MM.1S (cell line): ENCODE results near the gene CPT1A.

Experiments
- DNase-seq: peaks from one replicate; pipeline ENCODE4 v3.0.0-alpha.2; 2015
- H2AFZ ChIP-seq: fragments of 300-600 bp; sonication (generic); 2 replicates; pipeline ENCODE4 v1.6.0; 2016; ENCODE audit warnings: antibody characterized with exemption, low read length
- H3F3A ChIP-seq: fragments of 300-600 bp; sonication (generic); 2 replicates; pipeline ENCODE4 v1.6.1; 2016; ENCODE audit warnings: mild to moderate bottlenecking, antibody characterized with exemption, low read length, moderate library complexity, mixed read lengths; ENCODE audit not compliant: insufficient read depth
- H3K27ac ChIP-seq: fragments of 300-600 bp; sonication (generic); 2 replicates; pipeline ENCODE4 v1.5.1; 2016; ENCODE audit warnings: mild to moderate bottlenecking, low read length
- H3K27me3 ChIP-seq: fragments of 300-600 bp; sonication (generic); replicated peaks from 2 replicates; pipeline ENCODE4 v1.6.0; 2016; ENCODE audit warnings: low read length; ENCODE audit not compliant: insufficient read depth
- H3K36me3 ChIP-seq: fragments of 300-600 bp; sonication (generic); replicated peaks from 2 replicates; pipeline ENCODE4 v1.6.1; 2016; ENCODE audit warnings: mild to moderate bottlenecking, low read length, mixed read lengths; ENCODE audit not compliant: insufficient read depth
- H3K4me1 ChIP-seq: fragments of 300-600 bp; sonication (generic); 2 replicates; pipeline ENCODE4 v1.6.1; 2016; ENCODE audit warnings: low read length, mixed read lengths
- H3K4me2 ChIP-seq: fragments of 300-600 bp; sonication (generic); 2 replicates; pipeline ENCODE4 v1.6.0; 2016; ENCODE audit warnings: low read depth, low read length
- H3K4me3 ChIP-seq: fragments of 300-600 bp; sonication (generic); 2 replicates; pipeline ENCODE4 v1.5.1; 2016; ENCODE audit warnings: low read length, mixed read lengths
- H3K79me2 ChIP-seq: fragments of 300-600 bp; sonication (generic); 2 replicates; pipeline ENCODE4 v1.6.1; 2016; ENCODE audit warnings: mixed run types, low read length, mixed read lengths
- H3K9ac ChIP-seq: fragments of 300-600 bp; sonication (generic); 2 replicates; pipeline ENCODE4 v1.6.1; 2016; ENCODE audit warnings: low read length, mixed read lengths
- H3K9me2 ChIP-seq: fragments of 300-600 bp; sonication (generic); replicated peaks from 2 replicates; pipeline ENCODE4 v1.6.1; 2016; ENCODE audit warnings: mild to moderate bottlenecking, low read length, mixed read lengths; ENCODE audit not compliant: insufficient read depth
- H3K9me3 ChIP-seq: fragments of 300-600 bp; sonication (generic); replicated peaks from 2 replicates; pipeline ENCODE4 v1.6.1; 2016; ENCODE audit warnings: mild to moderate bottlenecking, low read length, mixed read lengths; ENCODE audit not compliant: insufficient read depth
- H4K20me1 ChIP-seq: fragments of 300-600 bp; sonication (generic); 2 replicates; pipeline ENCODE4 v1.6.1; 2016; ENCODE audit warnings: mild to moderate bottlenecking, low read length, moderate library complexity, mixed read lengths; ENCODE audit not compliant: insufficient read depth
- CTCF ChIP-seq: fragments of 300-600 bp; sonication (generic); IDR thresholded peaks from 2 replicates; pipeline ENCODE4 v1.5.1; 2016; ENCODE audit warnings: antibody characterized with exemption, low read length, mixed read lengths
- EZH2 ChIP-seq: fragments of 300-600 bp; sonication (generic); optimal IDR thresholded peaks from 2 replicates; pipeline ENCODE3; 2017; ENCODE audit warnings: low read depth, mild to moderate bottlenecking, antibody characterized with exemption, low read length, mixed read lengths
- EZH2phosphoT487 ChIP-seq: fragments of 300-600 bp; sonication (generic); IDR thresholded peaks from 2 replicates; pipeline ENCODE4 v1.6.1; 2018; ENCODE audit warnings: antibody characterized with exemption, low read length

CPT1A gene

GRCh38 chr11:68882391-68882790 is 40.7 kb upstream of the CPT1A start:
- Histone ChIP-seq H3K36me3 (no peaks in the 10 kb centered on the region), H3K4me1 (no peaks in the 10 kb centered on the region), H3K4me3 (no peak overlapping the region), H3K4me2 (no peak overlapping the region), H3K9me3 (no peaks in the 10 kb centered on the region), H3K79me2 (no peaks in the 10 kb centered on the region), H2AFZ (no peak overlapping the region), H3K27me3 (no peaks in the 10 kb centered on the region), H3K27ac (no peak overlapping the region), H3K9me2 (no peaks in the 10 kb centered on the region), H4K20me1 (no peaks in the 10 kb centered on the region), H3F3A (no peaks in the 10 kb centered on the region), H3K9ac (no peak overlapping the region)
- TF ChIP-seq EZH2phosphoT487: no peak
- no peak for TF ChIP-seq EZH2
- TF ChIP-seq CTCF: no peak
- no peak for DNase-seq

GRCh38 chr11:68881320-68881719 is 39.6 kb upstream of the CPT1A start:
- TF ChIP-seq CTCF (no peak), EZH2 (no peak), EZH2phosphoT487 (no peak)
- Histone ChIP-seq H3K27me3 (no peaks in the 10 kb centered on the region), H3K36me3 (no peaks in the 10 kb centered on the region), H3K4me2 (no peak overlapping the region), H3K4me3 (no peak overlapping the region), H4K20me1 (no peaks in the 10 kb centered on the region), H3K4me1 (no peaks in the 10 kb centered on the region), H3K9me2 (no peaks in the 10 kb centered on the region), H3K79me2 (no peaks in the 10 kb centered on the region), H3K9ac (no peak overlapping the region), H3F3A (no peaks in the 10 kb centered on the region), H3K9me3 (no peaks in the 10 kb centered on the region), H2AFZ (no peak overlapping the region), H3K27ac (no peak overlapping the region)
- DNase-seq: no peak

- DNase-seq: no peak
- no peaks in the 10 kb centered on the region for H3K9me3 ChIP-seq
- no peak overlapping the region for H3K9ac ChIP-seq
- H2AFZ ChIP-seq: no peak overlapping the region
- no peaks in the 10 kb centered on the region for H4K20me1 ChIP-seq
- H3K36me3 ChIP-seq: no peaks in the 10 kb centered on the region
- no peaks in the 10 kb centered on the region for H3K79me2 ChIP-seq
- no peaks in the 10 kb centered on the region for H3K9me2 ChIP-seq
- no peaks in the 10 kb centered on the region for H3F3A ChIP-seq
- H3K4me1 ChIP-seq: no peaks in the 10 kb centered on the region
- H3K27ac ChIP-seq: no peak overlapping the region
- no peak overlapping the region for H3K4me2 ChIP-seq
- H3K4me3 ChIP-seq: no peak overlapping the region
- no peaks in the 10 kb centered on the region for H3K27me3 ChIP-seq
- TF ChIP-seq EZH2phosphoT487 (no peak), CTCF (no peak), EZH2 (no peak)
Observed at GRCh38 chr11:68880851-68881250, 39.1 kb upstream of the CPT1A start.
